ENCODE data around the gene NPAT. TPM values are rescaled to one million over a fixed set of nuclear protein-coding genes. Genes with fewer than 3 reads are reported as not detected.
A peak's percentile ranks its signal among the peaks of the same experiment; 100 is the strongest.

NPAT gene
- total and polyA plus RNA-seq, 9 of the 15 experiments (the other 6 are each of a cell fraction or from before 2014, with no cell fraction given) = 8.8 to 30.0 (median 22.1) TPM

DNA sequence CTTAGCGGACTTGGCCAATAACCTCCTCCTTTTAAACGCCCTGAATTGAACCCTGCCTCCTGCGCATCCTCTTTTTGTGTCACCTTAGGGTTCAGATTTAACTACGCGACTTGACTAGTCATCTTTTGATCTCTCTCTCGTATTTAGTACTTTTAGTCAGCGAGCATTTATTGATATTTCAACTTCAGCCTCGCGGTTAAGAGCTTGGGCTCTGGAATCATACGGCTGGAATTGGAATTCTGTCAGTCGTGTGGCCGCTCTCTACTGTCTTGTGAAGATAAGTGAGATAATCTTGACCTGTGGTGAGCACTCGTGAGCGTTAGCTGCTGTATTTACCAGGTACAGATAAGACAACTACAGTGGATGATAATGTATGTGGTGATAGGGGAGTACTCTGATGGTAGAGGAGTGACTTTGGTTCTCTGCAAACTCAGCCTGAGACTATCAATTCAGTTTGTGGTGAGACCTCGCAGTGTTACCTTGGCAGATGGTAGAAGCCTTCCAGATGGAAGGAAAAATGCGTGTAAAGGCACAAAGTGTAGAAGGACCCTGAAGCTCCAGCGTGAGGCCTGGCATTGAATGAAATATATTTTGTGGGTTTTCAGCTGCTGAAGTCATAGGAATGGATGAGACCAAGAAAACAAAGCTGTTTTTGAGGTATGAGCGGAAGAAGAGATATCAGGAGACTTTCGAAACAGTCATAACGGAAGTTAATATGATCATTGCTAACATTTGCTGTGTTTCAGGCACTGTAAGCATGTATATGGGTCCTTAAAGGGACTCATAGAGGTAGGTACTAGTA, 1.1 kb upstream of the NPAT start (continued):
- TF ChIP-seq, protein P1, sequence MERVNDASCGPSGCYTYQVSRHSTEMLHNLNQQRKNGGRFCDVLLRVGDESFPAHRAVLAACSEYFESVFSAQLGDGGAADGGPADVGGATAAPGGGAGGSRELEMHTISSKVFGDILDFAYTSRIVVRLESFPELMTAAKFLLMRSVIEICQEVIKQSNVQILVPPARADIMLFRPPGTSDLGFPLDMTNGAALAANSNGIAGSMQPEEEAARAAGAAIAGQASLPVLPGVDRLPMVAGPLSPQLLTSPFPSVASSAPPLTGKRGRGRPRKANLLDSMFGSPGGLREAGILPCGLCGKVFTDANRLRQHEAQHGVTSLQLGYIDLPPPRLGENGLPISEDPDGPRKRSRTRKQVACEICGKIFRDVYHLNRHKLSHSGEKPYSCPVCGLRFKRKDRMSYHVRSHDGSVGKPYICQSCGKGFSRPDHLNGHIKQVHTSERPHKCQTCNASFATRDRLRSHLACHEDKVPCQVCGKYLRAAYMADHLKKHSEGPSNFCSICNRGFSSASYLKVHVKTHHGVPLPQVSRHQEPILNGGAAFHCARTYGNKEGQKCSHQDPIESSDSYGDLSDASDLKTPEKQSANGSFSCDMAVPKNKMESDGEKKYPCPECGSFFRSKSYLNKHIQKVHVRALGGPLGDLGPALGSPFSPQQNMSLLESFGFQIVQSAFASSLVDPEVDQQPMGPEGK (CRISPR knock-in tag; IDR thresholded peaks at IDR 0.05; ENCODE audit: borderline replicate concordance) = no peak
- TF ChIP-seq, protein P2, sequence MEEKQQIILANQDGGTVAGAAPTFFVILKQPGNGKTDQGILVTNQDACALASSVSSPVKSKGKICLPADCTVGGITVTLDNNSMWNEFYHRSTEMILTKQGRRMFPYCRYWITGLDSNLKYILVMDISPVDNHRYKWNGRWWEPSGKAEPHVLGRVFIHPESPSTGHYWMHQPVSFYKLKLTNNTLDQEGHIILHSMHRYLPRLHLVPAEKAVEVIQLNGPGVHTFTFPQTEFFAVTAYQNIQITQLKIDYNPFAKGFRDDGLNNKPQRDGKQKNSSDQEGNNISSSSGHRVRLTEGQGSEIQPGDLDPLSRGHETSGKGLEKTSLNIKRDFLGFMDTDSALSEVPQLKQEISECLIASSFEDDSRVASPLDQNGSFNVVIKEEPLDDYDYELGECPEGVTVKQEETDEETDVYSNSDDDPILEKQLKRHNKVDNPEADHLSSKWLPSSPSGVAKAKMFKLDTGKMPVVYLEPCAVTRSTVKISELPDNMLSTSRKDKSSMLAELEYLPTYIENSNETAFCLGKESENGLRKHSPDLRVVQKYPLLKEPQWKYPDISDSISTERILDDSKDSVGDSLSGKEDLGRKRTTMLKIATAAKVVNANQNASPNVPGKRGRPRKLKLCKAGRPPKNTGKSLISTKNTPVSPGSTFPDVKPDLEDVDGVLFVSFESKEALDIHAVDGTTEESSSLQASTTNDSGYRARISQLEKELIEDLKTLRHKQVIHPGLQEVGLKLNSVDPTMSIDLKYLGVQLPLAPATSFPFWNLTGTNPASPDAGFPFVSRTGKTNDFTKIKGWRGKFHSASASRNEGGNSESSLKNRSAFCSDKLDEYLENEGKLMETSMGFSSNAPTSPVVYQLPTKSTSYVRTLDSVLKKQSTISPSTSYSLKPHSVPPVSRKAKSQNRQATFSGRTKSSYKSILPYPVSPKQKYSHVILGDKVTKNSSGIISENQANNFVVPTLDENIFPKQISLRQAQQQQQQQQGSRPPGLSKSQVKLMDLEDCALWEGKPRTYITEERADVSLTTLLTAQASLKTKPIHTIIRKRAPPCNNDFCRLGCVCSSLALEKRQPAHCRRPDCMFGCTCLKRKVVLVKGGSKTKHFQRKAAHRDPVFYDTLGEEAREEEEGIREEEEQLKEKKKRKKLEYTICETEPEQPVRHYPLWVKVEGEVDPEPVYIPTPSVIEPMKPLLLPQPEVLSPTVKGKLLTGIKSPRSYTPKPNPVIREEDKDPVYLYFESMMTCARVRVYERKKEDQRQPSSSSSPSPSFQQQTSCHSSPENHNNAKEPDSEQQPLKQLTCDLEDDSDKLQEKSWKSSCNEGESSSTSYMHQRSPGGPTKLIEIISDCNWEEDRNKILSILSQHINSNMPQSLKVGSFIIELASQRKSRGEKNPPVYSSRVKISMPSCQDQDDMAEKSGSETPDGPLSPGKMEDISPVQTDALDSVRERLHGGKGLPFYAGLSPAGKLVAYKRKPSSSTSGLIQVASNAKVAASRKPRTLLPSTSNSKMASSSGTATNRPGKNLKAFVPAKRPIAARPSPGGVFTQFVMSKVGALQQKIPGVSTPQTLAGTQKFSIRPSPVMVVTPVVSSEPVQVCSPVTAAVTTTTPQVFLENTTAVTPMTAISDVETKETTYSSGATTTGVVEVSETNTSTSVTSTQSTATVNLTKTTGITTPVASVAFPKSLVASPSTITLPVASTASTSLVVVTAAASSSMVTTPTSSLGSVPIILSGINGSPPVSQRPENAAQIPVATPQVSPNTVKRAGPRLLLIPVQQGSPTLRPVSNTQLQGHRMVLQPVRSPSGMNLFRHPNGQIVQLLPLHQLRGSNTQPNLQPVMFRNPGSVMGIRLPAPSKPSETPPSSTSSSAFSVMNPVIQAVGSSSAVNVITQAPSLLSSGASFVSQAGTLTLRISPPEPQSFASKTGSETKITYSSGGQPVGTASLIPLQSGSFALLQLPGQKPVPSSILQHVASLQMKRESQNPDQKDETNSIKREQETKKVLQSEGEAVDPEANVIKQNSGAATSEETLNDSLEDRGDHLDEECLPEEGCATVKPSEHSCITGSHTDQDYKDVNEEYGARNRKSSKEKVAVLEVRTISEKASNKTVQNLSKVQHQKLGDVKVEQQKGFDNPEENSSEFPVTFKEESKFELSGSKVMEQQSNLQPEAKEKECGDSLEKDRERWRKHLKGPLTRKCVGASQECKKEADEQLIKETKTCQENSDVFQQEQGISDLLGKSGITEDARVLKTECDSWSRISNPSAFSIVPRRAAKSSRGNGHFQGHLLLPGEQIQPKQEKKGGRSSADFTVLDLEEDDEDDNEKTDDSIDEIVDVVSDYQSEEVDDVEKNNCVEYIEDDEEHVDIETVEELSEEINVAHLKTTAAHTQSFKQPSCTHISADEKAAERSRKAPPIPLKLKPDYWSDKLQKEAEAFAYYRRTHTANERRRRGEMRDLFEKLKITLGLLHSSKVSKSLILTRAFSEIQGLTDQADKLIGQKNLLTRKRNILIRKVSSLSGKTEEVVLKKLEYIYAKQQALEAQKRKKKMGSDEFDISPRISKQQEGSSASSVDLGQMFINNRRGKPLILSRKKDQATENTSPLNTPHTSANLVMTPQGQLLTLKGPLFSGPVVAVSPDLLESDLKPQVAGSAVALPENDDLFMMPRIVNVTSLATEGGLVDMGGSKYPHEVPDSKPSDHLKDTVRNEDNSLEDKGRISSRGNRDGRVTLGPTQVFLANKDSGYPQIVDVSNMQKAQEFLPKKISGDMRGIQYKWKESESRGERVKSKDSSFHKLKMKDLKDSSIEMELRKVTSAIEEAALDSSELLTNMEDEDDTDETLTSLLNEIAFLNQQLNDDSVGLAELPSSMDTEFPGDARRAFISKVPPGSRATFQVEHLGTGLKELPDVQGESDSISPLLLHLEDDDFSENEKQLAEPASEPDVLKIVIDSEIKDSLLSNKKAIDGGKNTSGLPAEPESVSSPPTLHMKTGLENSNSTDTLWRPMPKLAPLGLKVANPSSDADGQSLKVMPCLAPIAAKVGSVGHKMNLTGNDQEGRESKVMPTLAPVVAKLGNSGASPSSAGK (IDR thresholded peaks at IDR 0.05) = no peak
- TF ChIP-seq, protein P3, sequence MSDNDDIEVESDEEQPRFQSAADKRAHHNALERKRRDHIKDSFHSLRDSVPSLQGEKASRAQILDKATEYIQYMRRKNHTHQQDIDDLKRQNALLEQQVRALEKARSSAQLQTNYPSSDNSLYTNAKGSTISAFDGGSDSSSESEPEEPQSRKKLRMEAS (CRISPR knock-in tag; IDR thresholded peaks at IDR 0.05) = no peak
- TF ChIP-seq KLF6 (CRISPR knock-in tag; IDR thresholded peaks at IDR 0.05; ENCODE audit: borderline replicate concordance) = no peak
- TF ChIP-seq MAFK (IDR thresholded peaks at IDR 0.05; ENCODE audit: low read length) = peak; percentile 6; the same call in 1 of the 2 replicates
- TF ChIP-seq, protein P4, sequence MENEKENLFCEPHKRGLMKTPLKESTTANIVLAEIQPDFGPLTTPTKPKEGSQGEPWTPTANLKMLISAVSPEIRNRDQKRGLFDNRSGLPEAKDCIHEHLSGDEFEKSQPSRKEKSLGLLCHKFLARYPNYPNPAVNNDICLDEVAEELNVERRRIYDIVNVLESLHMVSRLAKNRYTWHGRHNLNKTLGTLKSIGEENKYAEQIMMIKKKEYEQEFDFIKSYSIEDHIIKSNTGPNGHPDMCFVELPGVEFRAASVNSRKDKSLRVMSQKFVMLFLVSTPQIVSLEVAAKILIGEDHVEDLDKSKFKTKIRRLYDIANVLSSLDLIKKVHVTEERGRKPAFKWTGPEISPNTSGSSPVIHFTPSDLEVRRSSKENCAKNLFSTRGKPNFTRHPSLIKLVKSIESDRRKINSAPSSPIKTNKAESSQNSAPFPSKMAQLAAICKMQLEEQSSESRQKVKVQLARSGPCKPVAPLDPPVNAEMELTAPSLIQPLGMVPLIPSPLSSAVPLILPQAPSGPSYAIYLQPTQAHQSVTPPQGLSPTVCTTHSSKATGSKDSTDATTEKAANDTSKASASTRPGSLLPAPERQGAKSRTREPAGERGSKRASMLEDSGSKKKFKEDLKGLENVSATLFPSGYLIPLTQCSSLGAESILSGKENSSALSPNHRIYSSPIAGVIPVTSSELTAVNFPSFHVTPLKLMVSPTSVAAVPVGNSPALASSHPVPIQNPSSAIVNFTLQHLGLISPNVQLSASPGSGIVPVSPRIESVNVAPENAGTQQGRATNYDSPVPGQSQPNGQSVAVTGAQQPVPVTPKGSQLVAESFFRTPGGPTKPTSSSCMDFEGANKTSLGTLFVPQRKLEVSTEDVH (IDR thresholded peaks at IDR 0.05; ENCODE audit: low read depth, partially characterized antibody) = peak; percentile 28
- 0 out of 2 replicates have a peak, but pooled peaks have one; percentile 19 for TF ChIP-seq CBFB (CRISPR knock-in tag; IDR thresholded peaks at IDR 0.05)

Data from K562 (cell line).